PC-9 (cell line): ENCODE data around the gene SLC9A3. TPM values are rescaled to one million over a fixed set of nuclear protein-coding genes. Genes with fewer than 3 reads are reported as not detected.

Source experiments
- BruUV-seq: library from RNA; stranded (reverse); fragments of 400-500 nt; replicated peaks from 2 replicates; lab custom pipeline; 2021; lab: Mats Ljungman, UMichigan
- CTCF ChIA-PET: fragments of 300-600 bp; sonication (Branson Sonifier 250); formaldehyde crosslinking; loops from one replicate; lab custom pipeline; 2022; ENCODE audit warnings: antibody characterized with exemption; lab: Charles Lee
- POLR2A ChIA-PET: fragments of 300-600 bp; sonication (Branson Sonifier 250); formaldehyde crosslinking; loops from one replicate; lab custom pipeline; 2022; ENCODE audit warnings: antibody characterized with exemption; ENCODE audit not compliant: unreplicated experiment; lab: Charles Lee
- DNase-seq, 2 experiments: peaks; one replicate each; pipeline versions ENCODE4 v3.0.0 to v3.0.0-alpha.2; 2015 to 2022; ENCODE audit warnings: mixed read lengths in 1 of 2
- H2AFZ ChIP-seq: fragments of 200-600 bp; sonication (generic); 2 replicates; pipeline ENCODE4 v1.8.1; 2017; ENCODE audit warnings: antibody characterized with exemption
- H3F3A ChIP-seq: fragments of 200-600 bp; sonication (generic); 2 replicates; pipeline ENCODE4 v1.8.1; 2017; ENCODE audit warnings: antibody characterized with exemption, mild to moderate bottlenecking, low read depth; ENCODE audit not compliant: insufficient read depth
- H3K27ac ChIP-seq: fragments of 200-600 bp; sonication (generic); 2 replicates; pipeline ENCODE4 v1.6.1; 2016; ENCODE audit warnings: mixed run types
- H3K27me3 ChIP-seq: fragments of 200-600 bp; sonication (generic); 2 replicates; pipeline ENCODE4 v1.6.1; 2016; ENCODE audit warnings: low read depth, mixed run types; ENCODE audit not compliant: insufficient read depth
- H3K36me3 ChIP-seq: fragments of 200-600 bp; sonication (generic); 2 replicates; pipeline ENCODE4 v1.6.1; 2016; ENCODE audit warnings: low read depth, mixed run types
- H3K4me1 ChIP-seq: fragments of 200-600 bp; sonication (generic); replicated peaks from 2 replicates; pipeline ENCODE4 v1.6.1; 2016; ENCODE audit warnings: mixed run types; ENCODE audit not compliant: insufficient read depth
- H3K4me2 ChIP-seq: fragments of 200-600 bp; sonication (generic); 2 replicates; pipeline ENCODE4 v1.6.1; 2017; ENCODE audit warnings: mixed run types
- H3K4me3 ChIP-seq: fragments of 200-600 bp; sonication (generic); 2 replicates; pipeline ENCODE4 v1.6.1; 2016; ENCODE audit warnings: mixed run types
- H3K79me2 ChIP-seq: fragments of 200-600 bp; sonication (generic); 2 replicates; pipeline ENCODE4 v1.6.1; 2017; ENCODE audit warnings: low read depth, mixed run types
- H3K9me2 ChIP-seq: fragments of 200-600 bp; sonication (generic); 2 replicates; pipeline ENCODE4 v1.8.1; 2017; ENCODE audit warnings: mild to moderate bottlenecking; ENCODE audit not compliant: insufficient read depth
- H3K9me3 ChIP-seq: fragments of 200-600 bp; sonication (generic); 2 replicates; pipeline ENCODE4 v1.8.1; 2016; ENCODE audit warnings: low read depth; ENCODE audit not compliant: insufficient read depth
- H4K20me1 ChIP-seq: fragments of 200-600 bp; sonication (generic); 2 replicates; pipeline ENCODE4 v1.8.1; 2017; ENCODE audit not compliant: insufficient read depth
- EZH2 ChIP-seq: fragments of 200-600 bp; sonication (generic); IDR thresholded peaks from 2 replicates; pipeline ENCODE4 v1.8.0; 2017; ENCODE audit warnings: antibody characterized with exemption, low read depth
- intact Hi-C: fragments of 100-400 bp; cut with micrococcal nuclease; formaldehyde crosslinking; loops from one replicate; pipeline ENCODE4 v1.10.0; 2022; ENCODE audit not compliant: unreplicated experiment
- total RNA-seq: library from RNA; stranded (reverse); gene quantifications from 2 replicates; pipeline ENCODE4 v1.2.3, GENCODE V29; 2021
- TF ChIP-seq, protein P1 (sequence below): fragments of 200-600 bp; sonication (generic); conservative IDR thresholded peaks from 2 replicates; pipeline ENCODE4 v1.6.1; 2017; ENCODE audit warnings: mixed run types, antibody characterized with exemption, mild to moderate bottlenecking, moderate library complexity

SLC9A3 gene
- total RNA-seq, 1 experiment from 2014 or later = 5.6 TPM

DNA sequence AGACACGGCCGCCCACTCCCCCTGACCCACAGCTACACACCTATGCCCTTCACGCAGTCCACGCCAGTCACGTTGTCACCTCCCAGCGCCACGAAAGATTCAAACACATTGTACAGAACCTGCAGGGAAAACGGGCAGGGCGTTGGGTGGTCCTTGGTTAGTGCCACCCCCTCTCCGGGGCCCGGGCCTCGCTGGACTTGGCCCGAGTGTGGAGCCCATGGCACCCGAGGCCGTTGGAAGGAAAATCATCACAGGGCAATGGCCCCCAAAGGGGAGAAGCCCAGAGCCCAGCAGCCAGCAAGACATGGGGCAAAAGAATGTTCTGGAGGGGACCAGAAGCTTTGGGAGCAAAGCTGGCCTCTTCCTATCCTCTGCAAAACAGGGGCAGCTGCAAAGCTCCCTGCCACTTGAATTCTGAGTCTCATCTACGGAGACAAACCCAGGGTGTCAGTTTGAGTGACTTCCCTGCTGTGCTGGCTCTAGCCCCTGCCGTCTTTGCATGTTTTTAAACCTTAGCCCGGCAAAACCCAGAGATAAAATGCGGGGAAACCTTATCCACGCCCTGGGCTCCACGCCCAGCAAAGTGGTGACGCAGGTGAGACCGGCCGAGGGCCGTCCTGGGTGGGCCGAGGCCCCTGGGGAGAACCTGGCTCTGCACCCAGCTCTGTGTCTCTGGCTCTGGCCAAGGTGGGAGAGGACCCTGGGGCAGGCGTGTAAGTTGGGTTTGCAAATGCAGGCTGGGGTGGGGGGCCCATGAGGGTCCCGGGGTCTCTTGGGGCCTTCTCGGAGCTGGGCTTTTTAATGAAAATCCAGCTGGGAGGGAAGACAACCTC is 38.9 kb downstream of the SLC9A3 start:
- intact Hi-C loops = no loop called here
- BruUV-seq = no TSS peak
- Histone ChIP-seq H3K4me2 (peak overlapping the region; percentile 30), H4K20me1 (no peaks in the 10 kb centered on the region; the same call in 1 of the 2 replicates), H3K27me3 (peaks cover 4% of the 10 kb centered on the region), H3K36me3 (no peaks in the 10 kb centered on the region), H3K4me3 (no peak overlapping the region), H3K27ac (no peak overlapping the region), H3K9me3 (no peaks in the 10 kb centered on the region), H3K4me1 (peaks cover 14% of the 10 kb centered on the region), H3K79me2 (no peaks in the 10 kb centered on the region), H3F3A (peaks cover 8% of the 10 kb centered on the region; the same call in 1 of the 2 replicates), H3K9me2 (no peaks in the 10 kb centered on the region), H2AFZ (no peak overlapping the region)
- ChIA-PET CTCF (no interaction called here), POLR2A (no interaction called here)
- no peak for DNase-seq
- TF ChIP-seq EZH2 = no peak
- TF ChIP-seq, protein P1, sequence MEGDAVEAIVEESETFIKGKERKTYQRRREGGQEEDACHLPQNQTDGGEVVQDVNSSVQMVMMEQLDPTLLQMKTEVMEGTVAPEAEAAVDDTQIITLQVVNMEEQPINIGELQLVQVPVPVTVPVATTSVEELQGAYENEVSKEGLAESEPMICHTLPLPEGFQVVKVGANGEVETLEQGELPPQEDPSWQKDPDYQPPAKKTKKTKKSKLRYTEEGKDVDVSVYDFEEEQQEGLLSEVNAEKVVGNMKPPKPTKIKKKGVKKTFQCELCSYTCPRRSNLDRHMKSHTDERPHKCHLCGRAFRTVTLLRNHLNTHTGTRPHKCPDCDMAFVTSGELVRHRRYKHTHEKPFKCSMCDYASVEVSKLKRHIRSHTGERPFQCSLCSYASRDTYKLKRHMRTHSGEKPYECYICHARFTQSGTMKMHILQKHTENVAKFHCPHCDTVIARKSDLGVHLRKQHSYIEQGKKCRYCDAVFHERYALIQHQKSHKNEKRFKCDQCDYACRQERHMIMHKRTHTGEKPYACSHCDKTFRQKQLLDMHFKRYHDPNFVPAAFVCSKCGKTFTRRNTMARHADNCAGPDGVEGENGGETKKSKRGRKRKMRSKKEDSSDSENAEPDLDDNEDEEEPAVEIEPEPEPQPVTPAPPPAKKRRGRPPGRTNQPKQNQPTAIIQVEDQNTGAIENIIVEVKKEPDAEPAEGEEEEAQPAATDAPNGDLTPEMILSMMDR = no peak

DNA sequence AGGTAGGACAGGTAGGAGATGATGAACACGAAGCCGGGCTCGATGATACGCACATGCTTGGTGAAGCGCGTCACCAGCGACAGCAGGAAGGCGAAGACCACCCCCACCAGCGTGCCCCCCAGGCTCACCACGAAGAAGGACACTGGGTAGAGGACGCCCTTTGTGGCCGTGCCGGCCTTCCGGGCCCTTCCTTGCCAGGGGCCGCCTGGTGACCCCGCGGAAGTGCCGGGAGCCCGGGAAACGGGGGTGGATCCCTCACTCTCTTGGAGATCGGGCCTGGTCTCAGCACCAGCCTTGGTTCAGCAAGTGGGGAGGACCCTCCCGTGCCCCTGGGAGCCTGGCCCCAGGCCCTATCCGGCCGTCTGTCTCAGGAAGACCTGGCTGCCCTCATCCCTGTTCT is 39.7 kb downstream of the SLC9A3 start:
- intact Hi-C loops = no loop called here
- Histone ChIP-seq H3K4me1 (peaks cover 17% of the 10 kb centered on the region), H3K4me2 (no peak overlapping the region), H2AFZ (no peak overlapping the region), H3K9me2 (no peaks in the 10 kb centered on the region), H3F3A (peaks cover 8% of the 10 kb centered on the region; the same call in 1 of the 2 replicates), H3K9me3 (no peaks in the 10 kb centered on the region), H4K20me1 (no peaks in the 10 kb centered on the region; the same call in 1 of the 2 replicates), H3K27ac (no peak overlapping the region), H3K36me3 (no peaks in the 10 kb centered on the region), H3K79me2 (no peaks in the 10 kb centered on the region), H3K4me3 (no peak overlapping the region), H3K27me3 (no peaks in the 10 kb centered on the region; the same call in none of the 2 replicates)
- BruUV-seq = no TSS peak
- no peak for DNase-seq
- TF ChIP-seq, protein P1 = no peak
- ChIA-PET CTCF (no interaction called here), POLR2A (no interaction called here)

DNA sequence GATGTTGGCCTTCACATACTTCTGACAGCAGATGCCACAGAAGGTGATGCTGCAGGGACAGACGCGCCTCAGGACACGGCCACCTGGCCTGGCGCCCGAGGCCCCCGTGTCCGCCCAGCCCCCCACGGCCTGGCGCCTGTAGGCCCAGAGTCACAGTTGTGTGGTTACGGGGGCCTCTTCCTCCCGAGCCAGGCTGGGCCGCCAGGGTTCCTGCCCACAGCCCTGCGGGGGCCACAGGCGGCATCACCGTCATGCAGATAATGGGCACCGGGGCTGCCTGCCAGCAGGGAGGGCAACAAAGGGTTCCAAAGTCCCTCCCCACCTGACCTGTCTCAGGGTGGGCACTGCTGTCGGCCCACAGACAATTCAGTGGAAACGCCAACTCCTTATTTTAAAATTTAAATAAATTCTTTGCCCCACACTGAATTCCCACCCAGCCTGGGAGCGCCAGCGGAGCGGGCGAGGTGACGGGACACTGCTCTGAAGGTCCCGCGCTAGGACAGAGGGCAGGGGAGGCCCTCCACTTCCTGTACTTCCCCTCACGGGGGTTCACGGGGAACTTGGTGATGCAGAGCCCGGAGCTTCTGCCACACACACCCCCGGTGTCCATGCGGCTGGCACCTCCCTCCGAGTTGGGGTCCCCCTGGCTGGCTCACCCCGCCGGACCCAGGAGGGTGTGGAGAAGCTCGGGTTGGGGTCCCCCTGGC is 40.7 kb downstream of the SLC9A3 start:
- Histone ChIP-seq H3F3A (peaks cover 8% of the 10 kb centered on the region; the same call in 1 of the 2 replicates), H3K27ac (no peak overlapping the region), H3K36me3 (no peaks in the 10 kb centered on the region), H3K9me3 (no peaks in the 10 kb centered on the region), H4K20me1 (no peaks in the 10 kb centered on the region; the same call in 1 of the 2 replicates), H2AFZ (no peak overlapping the region), H3K4me3 (no peak overlapping the region), H3K4me1 (peaks cover 17% of the 10 kb centered on the region), H3K79me2 (no peaks in the 10 kb centered on the region), H3K27me3 (no peaks in the 10 kb centered on the region; the same call in 1 of the 2 replicates), H3K9me2 (no peaks in the 10 kb centered on the region), H3K4me2 (no peak overlapping the region)
- CTCF ChIA-PET = no interaction called here
- intact Hi-C loops = no loop called here
- no peak for DNase-seq
- no TSS peak for BruUV-seq
- TF ChIP-seq EZH2 = no peak
- TF ChIP-seq, protein P1 = no peak
- POLR2A ChIA-PET = no interaction called here
